SKM-1 (cell line): Measurements from ENCODE around the gene PRTFDC1.
"Not testable (repeated sequence)": the region's sequence is repeated elsewhere in the genome, so short reads cannot be mapped to it uniquely, and the experiment has no call there.

Experiments used
- DNase-seq: peaks from one replicate; lab custom pipeline; 2025; ENCODE audit not compliant: unreplicated experiment; lab: John Stamatoyannopoulos, UW

The PRTFDC1 gene

DNA sequence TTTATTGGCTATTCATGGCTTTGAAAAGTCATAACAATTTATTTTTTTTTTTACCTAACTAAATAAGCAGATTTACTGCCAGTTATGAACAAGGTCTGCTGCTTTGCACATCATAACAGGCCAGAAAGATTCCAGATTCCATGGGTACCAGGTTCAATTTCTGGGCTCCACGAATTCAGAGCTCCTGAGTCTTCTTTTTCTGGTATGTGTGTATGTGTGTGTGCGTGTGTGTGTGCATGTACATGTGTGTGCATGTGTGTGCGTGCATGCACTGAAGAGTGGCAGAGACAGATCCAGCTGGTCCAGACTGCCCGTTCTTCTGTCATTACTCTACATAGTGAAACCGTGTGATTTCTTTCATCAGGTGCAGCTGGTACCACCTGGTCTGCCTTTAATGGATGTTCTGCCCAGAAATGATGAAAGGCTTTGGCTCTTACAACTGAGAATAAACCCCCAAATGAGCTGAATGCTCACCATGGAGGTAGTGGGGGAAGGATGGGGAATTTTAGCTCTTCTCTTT, 14.6 kb upstream of the PRTFDC1 start:
- no peak for DNase-seq

DNA sequence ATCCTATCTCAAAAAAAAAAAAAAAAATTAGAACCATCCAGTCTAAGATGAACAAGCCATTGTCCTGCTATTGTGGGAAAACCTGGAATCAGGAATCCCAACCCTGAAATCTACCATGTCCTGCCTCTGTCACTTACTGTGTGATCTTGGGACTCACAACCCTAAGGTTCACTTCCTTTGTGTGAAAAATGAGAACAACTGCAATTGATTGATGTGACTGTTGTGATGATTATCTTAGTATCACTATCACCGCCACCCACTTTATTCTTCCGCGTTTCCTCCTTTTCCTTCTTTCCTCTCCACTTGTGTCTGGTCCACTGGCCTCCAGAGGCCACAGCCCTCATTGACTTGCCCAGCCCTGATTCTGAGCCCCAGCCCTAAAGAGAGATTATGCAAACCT, 12.6 kb upstream of the PRTFDC1 start:
- DNase-seq = no peak

DNA sequence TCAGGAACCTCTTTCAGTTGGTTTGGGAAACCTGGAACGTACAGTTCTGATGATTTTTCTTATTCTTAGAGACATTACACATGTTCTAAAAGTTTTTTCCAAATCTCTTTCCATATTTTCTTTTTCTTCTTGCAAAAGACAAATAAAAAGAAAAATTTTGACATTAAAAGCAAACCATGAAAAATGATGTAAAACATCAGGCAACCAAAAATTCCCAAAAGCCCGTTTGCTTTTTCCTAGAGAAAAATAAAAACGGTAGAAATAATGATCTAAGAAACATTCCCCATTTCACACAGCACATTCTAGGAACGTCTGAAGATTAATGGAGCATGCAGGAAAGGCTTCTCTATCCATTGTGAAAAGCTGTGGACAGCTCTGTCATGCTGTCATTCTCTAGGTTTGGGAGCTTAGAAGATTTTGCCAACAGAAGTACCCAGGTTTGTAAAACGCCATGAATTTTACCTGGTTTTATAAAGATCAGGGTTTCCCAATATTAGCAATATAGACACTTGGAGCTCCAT, 11.2 kb upstream of the PRTFDC1 start:
- no peak for DNase-seq

DNA sequence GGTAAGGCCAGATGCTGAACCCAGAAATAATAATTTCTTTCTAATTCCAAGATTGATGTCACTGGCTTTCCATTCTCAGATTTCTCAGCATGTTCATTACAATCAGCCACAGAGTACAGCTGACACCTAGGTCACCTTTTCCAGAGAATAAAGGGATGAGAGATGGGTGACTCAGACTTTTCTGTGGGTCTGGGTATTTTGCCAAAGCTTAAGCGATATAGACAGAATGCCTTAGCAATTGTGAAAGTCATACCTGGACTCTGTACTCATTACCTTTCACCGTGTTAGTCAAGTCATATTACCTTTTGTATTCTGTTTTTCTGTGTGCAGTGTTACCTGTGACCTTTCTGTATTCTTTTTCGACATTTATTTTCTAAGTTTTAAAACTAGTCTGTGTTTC, 10.6 kb upstream of the PRTFDC1 start:
- DNase-seq = no peak

DNA sequence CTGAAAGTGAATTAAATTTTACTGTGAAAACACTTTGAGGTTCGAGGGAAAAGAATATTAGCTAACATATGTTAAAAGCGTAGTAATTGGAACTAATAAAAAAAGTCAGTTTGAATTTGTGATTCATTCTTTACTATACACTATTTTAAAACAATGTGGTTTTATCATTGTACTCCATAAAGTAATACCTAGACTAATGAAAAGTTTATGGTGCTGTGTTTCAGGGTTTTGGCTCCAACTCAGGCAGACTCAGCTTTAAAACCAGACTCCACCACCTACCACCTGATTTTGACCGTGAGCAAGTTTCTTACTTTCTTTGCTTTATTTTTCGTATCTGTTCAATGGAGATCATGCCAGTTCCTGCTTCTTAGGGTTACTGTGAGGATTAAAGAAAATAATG, 9.2 kb upstream of the PRTFDC1 start:
- DNase-seq = no peak

DNA sequence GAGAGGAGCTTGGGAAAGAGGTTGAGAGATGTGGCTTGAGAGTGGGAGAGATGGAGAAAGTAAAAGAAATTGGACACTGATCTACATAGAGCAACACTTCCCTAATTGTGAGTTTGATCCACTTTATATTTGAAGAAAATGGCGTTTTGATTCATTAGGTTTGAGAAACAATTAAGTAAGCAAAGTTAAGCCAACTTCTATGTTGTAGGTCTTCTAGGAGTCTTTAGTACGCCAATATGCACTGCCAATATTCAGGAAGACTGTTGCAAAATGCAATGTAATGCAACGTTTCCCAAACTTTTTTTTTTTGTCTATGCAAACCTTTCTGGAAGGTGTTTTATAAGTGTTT, 7.0 kb upstream of the PRTFDC1 start:
- no peak for DNase-seq

DNA sequence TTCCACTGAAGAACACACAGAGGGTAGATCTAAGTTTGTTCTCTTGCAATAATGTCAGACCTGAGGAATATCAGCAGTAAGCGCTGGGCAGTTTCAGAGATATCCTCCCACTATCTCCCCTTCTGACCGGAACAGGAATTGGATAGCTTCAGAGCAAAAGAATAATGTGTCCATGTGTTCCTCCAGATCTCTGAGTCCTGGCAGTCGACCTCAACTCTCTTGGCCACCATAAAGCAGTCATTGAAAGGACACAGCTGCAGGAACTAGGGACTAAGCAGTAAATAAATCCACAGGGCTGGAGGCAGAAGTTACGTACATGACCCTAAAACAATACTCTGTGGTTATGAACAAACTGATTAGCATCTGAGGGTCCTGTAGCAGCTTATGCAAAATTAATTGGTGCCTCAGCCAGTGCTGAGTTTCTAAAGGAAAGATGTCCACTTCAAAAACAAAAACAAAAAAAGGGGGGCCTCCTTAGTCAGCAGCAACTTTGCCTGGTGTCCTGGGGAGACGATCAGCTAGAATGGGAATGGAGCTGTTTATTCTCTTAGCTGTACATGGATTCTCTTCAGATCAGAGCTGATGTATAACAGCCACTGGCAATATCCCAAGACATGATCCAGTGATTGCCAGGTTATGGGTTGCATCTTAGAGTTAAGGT, 6.4 kb upstream of the PRTFDC1 start:
- no peak for DNase-seq

DNA sequence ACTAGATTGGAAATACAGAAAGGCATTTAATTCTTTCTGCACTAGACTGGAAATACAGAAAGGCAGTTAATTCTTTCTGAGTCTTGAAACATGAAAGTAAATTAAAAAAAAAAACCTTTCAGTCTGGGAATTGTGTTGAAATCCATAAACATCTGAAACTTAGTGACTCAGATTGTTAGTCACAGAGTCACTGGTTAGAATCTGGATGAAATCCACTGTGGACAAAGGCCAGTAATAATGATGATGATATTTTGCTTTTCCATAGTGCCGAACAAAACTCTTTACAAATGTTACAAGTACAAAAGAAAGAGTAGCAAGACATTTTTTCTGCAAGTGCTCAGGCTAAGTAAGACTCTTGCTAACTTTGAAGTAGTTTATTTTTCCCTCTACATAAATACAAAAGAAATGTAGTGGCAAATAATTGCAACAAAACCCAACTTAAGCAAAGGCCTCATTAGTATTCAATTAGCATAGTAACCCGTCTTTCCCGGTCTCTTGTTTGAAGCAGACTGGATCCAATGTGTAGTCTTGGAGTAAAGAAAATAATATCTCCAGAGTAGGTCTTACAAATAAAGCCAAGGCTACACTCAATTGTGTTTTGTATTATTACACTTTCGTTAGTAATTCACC, 5.8 kb upstream of the PRTFDC1 start:
- no peak for DNase-seq

DNA sequence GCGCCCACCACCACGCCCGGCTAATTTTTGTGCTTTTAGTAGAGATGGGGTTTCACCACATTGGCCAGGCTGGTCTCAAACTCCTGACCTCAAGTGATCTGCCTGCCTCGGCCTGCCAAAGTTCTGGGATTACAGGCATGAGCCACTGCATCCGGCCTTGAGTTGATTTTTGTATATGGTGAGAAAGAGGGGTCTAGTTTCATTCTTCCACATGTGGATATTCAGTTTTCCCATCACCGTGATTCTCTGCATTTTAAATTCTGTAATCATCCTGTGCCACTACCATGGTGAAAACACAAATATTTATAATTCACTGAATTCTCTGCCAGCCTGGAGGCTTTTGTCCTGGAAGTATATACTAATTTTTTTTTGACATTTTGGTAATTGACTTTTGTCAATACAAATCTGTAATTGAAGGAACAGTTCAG, 5.2 kb upstream of the PRTFDC1 start:
- not testable (repeated sequence) for DNase-seq

DNA sequence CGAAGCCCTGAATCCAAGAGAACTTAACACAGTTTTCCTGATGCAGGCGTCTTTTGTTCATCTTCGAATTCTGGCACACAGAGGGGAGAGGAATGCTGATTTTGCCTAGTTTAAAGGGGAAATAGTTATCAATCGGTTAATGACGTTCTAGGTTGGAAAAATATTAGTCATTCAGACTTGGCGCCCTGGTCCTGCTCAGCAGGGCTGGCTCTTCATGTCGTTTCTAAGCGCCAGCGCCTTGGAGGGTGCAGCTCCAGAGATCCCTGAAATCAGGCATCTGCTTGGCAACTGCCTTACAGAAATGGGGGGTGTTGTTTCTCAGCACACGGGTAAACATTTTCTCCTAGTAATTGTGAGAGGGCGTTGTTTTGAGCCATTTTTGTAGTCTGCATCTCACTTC, 1.3 kb upstream of the PRTFDC1 start:
- no peak for DNase-seq

DNA sequence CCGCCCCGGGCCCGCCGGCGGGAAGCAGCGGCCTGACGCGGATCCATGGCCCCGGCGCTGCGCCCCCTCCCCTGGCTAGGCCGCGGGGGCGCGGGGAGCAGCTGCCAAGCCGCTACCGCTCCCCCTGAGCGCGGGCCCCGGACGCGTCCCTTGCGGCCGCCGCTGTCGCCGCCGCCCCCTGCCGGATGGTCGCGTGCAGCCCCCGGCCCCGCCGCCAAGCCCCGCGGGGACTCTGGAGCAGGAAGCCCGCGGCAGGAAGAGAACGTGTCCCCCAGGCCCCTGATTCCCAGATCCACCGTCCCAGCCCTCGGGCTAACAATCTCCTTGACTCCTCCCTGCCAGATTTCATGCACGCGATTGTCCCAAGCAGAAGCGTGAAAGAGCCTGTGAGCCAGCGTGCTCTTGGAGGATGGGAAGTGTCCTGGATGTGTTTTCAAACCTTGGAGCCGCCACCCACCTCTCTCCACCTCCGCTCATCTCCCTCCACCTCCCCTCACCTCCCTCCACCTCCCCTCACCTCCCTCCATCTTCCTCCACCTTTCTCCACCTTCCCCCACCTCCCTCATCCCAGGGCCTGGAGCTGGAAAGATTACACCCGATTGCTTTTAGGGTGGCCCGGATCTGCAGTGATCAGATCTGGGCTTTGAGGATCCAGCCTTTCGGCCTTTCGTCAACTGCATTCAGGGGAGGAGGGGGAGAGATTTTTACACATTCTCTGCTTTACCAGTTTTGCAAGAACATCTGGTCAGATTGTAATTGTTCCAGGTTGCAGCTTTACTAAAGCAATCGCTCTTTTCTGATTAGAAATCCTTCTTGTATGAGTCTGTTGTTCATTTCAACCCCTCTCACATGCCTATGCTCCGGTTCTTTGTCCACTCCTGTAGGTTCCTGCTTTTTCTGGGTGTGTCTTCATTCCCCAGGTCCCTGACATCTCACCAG, 570 bp upstream of the PRTFDC1 start:
- no peak for DNase-seq

DNA sequence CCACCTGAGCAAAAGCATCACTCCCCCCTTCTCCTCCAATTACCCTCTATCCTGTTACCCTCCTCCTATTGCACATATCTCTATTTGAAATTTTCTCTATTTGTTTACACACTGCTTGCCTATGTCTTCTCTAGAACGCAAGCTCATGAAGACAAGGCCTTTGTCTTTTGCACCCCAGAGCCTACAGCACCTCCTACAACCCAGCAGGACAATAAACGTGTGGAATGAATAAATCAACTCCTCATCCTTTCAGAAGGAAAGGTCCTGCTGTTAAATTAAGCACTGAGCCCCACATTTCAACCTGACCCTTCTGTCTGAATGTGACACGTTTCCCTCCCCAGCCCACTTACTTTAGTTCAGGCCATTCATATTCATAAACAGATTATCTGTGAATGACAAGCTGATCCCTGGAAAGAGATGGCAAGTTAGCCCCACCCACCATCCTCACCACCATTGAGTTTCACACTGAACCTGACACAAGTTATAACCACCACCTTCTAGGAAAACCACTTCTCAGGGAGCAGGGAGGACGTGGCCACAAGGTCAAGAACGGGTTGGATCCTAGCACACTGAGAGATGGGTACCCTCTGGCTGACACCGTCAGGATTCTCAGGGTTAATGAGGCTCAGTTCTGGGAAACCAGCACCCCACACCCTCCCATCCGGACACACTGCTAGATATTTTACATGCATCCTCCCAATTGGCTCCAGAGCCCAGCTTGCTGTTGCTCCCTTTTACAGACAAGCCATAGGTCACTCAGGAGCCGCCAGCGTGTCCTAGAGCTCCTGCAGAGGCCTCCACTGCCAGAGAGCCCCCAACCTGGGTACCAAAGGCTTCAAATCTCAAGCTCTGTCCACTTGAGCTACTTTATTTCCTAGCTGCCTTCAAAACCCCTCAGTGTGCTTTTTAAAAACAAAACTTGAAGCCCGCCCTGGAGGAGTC, 934 bp downstream of the PRTFDC1 start:
- DNase-seq = no peak

DNA sequence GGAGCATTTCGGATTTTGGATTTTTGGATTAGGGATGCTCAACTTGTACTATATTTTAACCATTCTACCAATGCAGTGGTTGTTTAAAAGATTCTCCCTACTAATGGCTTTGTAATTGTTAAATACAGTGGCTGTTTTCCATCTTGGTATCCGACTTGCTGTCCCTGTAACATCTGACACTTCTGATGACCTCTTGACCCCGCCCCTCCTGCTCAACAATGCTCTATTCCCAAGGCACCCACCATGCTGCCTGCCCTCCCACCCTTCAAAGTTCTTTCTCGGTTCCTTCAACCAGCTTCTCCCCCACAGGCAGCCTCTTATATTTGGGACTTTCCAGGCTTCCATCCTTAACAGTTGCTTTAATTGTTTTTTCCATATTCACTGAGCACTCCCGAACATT, 2.0 kb downstream of the PRTFDC1 start:
- no peak for DNase-seq

DNA sequence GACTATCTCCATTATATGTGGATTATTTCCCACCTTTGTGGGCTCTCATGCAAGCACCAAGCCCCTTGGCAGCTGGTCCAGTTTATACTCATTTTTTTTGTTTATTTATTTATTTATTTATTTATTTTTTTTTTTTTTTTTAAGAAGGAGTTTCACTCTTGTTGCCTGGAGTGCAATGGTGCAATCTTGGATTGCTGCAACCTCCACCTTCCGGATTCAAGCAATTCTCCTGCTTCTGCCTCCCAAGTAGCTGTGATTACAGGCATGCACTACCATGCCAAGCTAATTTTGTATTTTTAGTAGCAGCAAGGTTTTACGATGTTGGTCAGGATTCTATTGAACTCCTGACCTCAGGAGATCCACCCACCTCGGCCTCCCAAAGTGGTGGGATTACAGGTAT, 2.8 kb downstream of the PRTFDC1 start:
- no peak for DNase-seq

DNA sequence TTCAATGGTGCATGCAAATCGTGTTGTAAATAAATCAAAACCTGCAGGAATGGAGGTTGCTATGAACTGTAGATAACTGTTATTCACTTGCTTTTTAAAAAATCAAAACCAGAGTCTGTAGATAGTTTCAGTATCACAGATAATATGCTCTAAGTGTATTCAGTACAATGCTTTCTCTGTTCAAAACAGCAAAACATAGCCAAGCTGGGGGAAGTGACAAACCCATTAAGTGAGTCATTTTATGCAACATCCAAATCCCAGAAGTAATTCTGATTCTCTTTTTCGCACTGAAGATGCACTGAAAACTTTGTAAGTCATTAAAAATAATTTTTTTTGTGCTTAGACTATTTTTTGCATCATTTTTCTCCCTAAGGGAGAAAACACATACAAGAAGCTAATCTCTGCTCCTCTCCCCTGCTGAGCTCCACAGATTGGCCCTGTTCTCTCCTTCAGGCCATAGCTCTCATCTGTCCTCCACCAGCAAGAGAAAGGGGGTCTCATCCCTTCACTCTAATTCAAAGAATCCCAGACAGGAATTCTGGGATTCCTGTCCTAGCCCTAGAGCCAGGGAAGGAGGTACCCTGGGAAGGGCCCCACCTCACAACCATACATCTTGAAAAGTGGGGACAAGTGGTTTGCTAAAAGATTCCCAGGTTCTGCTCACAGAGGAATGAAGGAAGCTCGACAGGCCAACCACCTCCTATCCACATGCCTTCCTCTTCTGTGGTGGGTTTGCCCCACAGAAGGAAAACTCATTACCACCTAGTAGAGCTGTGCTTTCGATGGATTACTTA, 4.9 kb downstream of the PRTFDC1 start:
- no peak for DNase-seq

DNA sequence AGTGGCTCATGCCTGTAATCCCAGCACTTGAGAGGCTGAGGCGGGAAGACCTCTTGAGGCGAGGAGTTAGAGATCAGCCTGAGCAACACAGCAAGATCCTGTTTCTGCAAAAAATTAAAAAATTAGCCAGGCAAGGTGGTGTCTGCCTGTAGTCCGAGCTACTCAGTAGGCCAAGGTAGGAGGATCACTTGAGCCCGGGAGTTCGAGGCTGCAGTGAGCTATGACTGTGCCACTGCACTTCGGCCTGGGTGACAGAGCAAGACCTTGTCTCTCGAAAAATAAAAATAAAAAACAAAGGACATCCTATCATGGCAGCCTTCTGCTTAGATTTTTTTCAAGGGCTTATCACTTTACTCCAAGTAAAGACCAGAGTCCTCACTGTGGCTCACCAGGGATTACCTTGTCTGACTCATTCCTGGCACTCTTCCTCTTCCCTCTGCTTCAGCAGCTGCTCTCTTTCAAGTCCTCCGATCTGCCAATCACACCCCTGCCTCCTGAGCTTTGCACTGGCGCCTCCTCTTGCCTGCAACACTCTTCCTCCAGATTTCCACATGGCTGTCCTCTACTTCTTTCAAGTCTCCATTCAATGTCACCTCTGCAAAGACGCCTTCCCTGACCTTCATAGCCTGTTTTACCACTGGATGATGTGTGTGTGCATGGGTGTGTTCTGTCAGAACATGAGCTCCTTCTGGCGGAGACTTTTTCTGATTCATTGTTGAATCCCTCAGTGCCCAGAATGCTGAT, 7.7 kb downstream of the PRTFDC1 start:
- no peak for DNase-seq

DNA sequence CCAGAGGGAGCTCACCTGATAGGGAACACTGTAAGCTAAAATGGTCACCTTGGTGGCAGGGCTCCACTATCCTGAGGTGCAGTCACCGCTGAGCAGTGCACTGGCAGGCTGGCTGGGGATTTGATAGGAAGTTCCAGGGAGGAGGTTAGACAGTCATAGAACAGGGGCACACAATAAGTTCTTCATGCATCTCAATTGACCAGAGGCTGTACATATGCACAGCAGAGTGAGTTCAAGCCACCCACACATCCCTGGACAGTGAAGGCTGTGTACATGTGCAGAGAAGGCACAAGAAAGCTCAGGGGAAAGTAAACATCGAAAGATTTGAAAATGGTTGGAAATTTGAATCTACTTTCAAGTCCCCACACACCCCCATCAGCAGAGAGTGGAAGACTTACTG, 13.9 kb downstream of the PRTFDC1 start:
- DNase-seq = no peak

DNA sequence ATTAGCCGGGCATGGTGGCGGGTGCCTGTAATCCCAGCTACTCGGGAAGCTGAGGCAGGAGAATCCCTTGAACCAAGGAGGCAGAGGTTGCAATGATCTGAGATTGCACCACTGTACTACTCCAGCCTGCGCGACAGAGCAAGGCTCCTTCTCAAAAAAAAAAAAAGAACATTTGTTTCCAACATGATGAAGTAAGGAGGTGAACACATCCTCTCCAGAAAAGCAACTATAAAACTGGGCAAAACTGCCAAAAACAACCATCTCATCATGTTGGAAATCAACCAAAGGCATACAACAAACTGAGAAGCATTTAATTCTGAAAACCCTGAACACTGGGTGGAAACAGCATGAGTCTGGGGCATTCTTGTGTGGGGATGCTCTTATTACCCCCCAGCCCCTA, 14.3 kb downstream of the PRTFDC1 start:
- DNase-seq = no peak
